HL-60 (cell line): Measurements from ENCODE around the gene BAG2.

Experiments
- DNase-seq, 2 experiments: peaks; one replicate each; pipeline ENCODE4 v3.0.0-alpha.2; 2010 to 2020; ENCODE audit warnings: low read depth in 1 of 2, low spot score in 1 of 2
- H3K27ac ChIP-seq: fragments of 250-450 bp; sonication (Bioruptor Pico); replicated peaks from 2 replicates; pipeline ENCODE4 v1.5.1; 2020; ENCODE audit warnings: mild to moderate bottlenecking, moderate library complexity
- H3K27me3 ChIP-seq: fragments of 250-450 bp; sonication (Bioruptor Pico); 2 replicates; pipeline ENCODE4 v1.5.1; 2021; ENCODE audit warnings: mild to moderate bottlenecking, moderate library complexity; ENCODE audit not compliant: insufficient read depth, poor library complexity, severe bottlenecking
- H3K4me3 ChIP-seq: replicated peaks from 2 replicates; pipeline ENCODE4 v1.5.1; 2011; ENCODE audit warnings: mild to moderate bottlenecking, control low read depth, low read length; ENCODE audit not compliant: insufficient read depth
- GABPA ChIP-seq: IDR thresholded peaks from 2 replicates; pipeline ENCODE4 v1.6.1; 2012; ENCODE audit warnings: low read depth
- POLR2AphosphoS5 ChIP-seq: IDR thresholded peaks from 2 replicates; pipeline ENCODE4 v1.6.1; 2012; ENCODE audit warnings: low read depth
- SPI1 ChIP-seq: IDR thresholded peaks from 2 replicates; pipeline ENCODE4 v1.6.1; 2012; ENCODE audit warnings: low read depth, mild to moderate bottlenecking, borderline replicate concordance
- TF ChIP-seq, protein P1 (sequence below): IDR thresholded peaks from 2 replicates; pipeline ENCODE4 v1.6.1; 2012; ENCODE audit warnings: low read depth; ENCODE audit not compliant: insufficient replicate concordance
- TF ChIP-seq, protein P2 (sequence below): IDR thresholded peaks from one replicate; pipeline ENCODE4 v1.5.1; 2011; ENCODE audit warnings: low read length, control low read depth, inconsistent platforms; ENCODE audit not compliant: insufficient read depth

Gene BAG2

DNA sequence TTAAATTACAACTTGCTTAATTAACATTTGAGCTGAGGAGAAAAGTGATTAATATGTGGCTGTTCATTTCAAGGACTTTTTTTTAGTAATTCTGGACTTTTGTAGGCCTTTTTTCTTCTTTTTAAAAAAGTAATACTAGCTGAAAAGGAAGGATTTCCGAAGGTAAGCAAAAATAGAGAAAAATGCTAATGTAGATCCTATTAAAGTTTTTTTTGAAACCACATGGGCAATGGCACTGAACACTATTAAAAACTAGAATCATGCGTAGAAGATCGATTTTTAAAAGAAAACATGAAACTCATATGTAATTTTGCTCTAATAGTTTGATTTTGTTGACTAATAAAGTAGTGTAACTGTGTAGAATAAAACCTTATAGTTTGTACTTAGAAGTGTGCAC, 2.4 kb downstream of the BAG2 start:
- Histone ChIP-seq H3K27ac (peak overlapping the region; percentile 89), H3K27me3 (no peaks in the 10 kb centered on the region), H3K4me3 (peak overlapping the region; percentile 73)
- TF ChIP-seq GABPA (no peak), SPI1 (no peak), POLR2AphosphoS5 (no peak)
- TF ChIP-seq, protein P1, sequence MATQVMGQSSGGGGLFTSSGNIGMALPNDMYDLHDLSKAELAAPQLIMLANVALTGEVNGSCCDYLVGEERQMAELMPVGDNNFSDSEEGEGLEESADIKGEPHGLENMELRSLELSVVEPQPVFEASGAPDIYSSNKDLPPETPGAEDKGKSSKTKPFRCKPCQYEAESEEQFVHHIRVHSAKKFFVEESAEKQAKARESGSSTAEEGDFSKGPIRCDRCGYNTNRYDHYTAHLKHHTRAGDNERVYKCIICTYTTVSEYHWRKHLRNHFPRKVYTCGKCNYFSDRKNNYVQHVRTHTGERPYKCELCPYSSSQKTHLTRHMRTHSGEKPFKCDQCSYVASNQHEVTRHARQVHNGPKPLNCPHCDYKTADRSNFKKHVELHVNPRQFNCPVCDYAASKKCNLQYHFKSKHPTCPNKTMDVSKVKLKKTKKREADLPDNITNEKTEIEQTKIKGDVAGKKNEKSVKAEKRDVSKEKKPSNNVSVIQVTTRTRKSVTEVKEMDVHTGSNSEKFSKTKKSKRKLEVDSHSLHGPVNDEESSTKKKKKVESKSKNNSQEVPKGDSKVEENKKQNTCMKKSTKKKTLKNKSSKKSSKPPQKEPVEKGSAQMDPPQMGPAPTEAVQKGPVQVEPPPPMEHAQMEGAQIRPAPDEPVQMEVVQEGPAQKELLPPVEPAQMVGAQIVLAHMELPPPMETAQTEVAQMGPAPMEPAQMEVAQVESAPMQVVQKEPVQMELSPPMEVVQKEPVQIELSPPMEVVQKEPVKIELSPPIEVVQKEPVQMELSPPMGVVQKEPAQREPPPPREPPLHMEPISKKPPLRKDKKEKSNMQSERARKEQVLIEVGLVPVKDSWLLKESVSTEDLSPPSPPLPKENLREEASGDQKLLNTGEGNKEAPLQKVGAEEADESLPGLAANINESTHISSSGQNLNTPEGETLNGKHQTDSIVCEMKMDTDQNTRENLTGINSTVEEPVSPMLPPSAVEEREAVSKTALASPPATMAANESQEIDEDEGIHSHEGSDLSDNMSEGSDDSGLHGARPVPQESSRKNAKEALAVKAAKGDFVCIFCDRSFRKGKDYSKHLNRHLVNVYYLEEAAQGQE = no peak
- TF ChIP-seq, protein P2, sequence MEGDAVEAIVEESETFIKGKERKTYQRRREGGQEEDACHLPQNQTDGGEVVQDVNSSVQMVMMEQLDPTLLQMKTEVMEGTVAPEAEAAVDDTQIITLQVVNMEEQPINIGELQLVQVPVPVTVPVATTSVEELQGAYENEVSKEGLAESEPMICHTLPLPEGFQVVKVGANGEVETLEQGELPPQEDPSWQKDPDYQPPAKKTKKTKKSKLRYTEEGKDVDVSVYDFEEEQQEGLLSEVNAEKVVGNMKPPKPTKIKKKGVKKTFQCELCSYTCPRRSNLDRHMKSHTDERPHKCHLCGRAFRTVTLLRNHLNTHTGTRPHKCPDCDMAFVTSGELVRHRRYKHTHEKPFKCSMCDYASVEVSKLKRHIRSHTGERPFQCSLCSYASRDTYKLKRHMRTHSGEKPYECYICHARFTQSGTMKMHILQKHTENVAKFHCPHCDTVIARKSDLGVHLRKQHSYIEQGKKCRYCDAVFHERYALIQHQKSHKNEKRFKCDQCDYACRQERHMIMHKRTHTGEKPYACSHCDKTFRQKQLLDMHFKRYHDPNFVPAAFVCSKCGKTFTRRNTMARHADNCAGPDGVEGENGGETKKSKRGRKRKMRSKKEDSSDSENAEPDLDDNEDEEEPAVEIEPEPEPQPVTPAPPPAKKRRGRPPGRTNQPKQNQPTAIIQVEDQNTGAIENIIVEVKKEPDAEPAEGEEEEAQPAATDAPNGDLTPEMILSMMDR = no peak
- DNase-seq = no peak

DNA sequence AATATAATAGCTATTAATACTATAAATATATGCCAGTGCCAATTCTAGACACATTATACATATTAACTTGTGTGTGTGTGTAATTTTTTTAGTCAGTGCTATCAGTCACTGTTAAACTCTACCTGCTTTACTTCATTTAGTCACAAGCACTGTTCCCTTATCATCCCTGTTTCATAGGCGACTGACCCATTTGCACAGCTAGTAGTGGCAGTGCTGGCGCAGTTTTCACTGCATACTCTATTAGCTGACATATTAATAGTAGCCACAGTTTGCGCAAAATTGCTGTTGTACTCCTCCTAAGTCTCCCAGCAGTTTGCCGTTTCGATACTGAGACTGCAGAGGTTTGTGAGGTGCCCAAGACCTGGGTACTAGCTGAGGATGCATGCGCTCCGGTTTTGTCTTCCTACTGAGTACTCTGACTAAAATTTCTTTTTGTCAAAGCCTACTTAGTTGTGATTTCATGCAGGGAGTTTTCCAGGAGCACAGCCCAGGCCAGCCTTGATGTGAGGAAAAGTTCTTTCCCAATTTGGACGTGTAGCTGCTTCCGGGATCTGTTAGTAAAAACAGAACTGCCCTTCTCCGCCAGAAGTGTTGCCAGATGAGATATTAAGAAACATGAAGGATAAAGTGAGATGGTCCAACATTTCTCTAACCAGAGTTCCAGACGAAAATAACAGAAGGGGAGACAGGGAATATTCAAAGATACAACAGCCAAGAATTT, 5.6 kb downstream of the BAG2 start:
- H3K27ac ChIP-seq = no peak overlapping the region

DNA sequence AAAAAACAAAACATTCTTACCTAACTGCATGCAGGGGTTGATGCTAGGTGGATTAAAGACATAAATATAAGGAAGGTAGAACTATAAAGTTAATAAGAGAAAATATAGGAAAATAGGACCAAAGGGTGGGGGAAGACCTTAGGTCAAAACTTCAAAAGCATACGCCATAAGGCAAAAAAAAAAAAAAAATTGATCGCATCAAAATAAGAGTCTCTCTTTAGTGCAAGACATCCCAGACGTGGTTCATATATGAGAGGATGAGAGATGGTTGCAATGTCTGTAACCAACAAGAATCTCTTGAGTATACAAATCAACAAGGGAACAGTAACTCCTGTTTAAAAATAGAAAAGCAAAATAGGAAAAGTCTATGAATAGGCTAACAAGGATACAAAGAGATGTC, 8.5 kb downstream of the BAG2 start:
- Histone ChIP-seq H3K27me3 (no peaks in the 10 kb centered on the region), H3K27ac (no peak overlapping the region), H3K4me3 (no peak overlapping the region)
- TF ChIP-seq SPI1 (no peak), GABPA (no peak), POLR2AphosphoS5 (no peak)
- TF ChIP-seq, protein P1 = no peak
- TF ChIP-seq, protein P2 = no peak
- DNase-seq = no peak

More for the DNA sequence above, 5.6 kb downstream of the BAG2 start:
- Histone ChIP-seq H3K27me3 (no peaks in the 10 kb centered on the region), H3K4me3 (no peak overlapping the region)
- TF ChIP-seq POLR2AphosphoS5 (no peak), SPI1 (no peak), GABPA (no peak)
- TF ChIP-seq, protein P1 = no peak
- TF ChIP-seq, protein P2 = no peak
- no peak for DNase-seq
